Measurements from ENCODE around the gene ROBO2.

The ROBO2 gene

DNA sequence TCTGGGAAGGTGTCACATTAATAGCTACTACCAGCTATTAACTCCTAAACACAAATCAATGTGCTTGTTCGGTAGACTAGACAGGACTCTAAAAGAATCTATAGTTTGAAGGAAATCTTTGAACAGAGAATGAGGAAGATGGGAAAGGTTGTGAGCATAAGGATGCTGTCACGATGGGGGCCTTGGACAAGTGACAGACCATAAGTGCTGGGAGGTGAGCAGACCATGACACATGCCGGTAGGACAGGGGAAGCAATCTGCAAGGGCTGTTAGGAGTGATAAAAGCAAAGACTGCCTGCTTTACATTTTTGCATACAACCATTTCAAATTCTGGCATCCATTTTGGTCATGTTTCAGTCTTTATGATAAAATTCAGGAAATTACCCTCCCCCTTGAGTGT is 645.8 kb downstream of the ROBO2 start:
- DNase-seq (ENCODE audit: low read depth): no peak

DNA sequence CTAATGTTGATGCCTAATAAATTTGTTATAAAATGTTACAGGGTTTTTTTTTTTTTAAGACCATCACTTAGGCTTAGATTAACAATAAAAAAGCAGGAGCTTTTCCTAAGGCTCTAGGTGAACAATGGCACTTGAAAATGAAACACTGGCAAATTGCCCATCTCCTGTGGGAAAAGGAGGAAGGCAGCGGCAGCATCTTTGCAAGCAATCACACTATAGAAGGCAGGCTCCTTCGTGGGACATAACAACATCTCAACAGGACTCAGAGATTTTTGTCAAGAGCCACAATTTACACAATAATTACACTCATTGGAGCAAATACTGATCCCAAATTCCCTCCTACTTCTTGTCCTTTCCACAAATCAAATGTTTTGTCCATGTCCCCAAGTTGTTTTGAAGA is 646.7 kb downstream of the ROBO2 start:
- DNase-seq (ENCODE audit: low read depth): no peak

DNA sequence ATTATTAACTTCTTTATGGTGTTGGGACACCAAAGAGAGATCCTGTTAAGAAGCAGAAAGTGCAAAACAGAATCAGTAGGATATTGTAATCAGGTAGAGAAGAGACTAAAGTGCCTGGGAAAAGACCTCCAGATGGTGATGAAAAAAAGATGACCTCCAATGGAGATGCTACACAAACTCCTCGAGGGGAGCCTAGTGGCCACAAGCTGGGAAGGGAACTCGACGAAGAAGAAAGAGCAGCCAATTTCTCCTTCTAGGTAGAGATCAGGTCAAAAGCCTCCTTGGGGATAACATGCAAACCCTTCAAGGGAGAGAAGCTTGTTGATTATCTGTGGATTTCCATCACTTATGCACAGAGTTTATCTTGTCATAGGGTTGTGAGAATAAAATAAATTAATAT is 647.6 kb downstream of the ROBO2 start:
- DNase-seq (ENCODE audit: low read depth): no peak

DNA sequence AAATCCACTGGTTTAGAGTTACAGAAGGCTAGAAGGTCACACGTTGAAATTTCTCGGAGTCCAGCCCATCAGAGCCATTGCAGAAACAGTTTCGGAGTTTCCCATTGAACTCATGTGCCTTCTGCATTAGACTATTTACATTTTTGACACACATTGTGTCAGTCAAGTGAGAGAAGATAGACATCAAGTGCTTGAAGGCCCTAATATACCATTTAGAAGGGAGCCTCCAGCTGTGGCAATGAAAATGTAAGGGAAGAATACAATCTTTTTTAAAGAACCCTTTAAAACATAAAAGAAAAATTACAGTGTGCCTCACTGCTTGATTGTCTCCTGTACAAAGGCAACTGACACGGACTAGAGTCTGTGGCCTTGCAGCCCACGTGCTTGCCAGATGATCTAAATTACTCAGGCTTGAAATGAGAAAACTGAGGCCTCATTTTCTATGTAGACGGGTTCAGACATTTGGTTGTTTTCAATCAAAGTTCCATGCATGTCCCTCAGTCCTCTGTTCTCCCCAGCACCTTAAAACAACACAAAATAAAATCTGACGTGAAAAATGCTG is 650.5 kb downstream of the ROBO2 start:
- no peak for DNase-seq (ENCODE audit: low read depth)

DNA sequence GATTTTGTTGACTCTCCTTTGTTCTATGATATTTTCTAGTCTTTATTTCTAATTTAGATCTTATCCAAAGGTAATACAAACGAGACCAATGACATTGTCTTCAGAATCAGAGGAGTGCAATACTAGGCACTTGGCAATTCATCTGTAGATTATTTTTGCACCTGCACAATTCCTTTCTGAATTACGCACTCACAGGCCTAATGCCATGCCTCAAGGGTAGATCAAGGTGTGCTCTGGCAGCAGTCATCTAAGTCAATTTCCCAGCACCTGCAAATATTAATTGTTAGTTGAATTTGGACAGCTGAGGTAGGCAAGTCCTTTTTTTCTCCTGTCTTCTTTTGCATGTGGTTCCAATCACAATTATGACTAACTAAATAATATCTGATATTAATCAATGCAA is 653.2 kb downstream of the ROBO2 start:
- no peak for DNase-seq (ENCODE audit: low read depth)

DNA sequence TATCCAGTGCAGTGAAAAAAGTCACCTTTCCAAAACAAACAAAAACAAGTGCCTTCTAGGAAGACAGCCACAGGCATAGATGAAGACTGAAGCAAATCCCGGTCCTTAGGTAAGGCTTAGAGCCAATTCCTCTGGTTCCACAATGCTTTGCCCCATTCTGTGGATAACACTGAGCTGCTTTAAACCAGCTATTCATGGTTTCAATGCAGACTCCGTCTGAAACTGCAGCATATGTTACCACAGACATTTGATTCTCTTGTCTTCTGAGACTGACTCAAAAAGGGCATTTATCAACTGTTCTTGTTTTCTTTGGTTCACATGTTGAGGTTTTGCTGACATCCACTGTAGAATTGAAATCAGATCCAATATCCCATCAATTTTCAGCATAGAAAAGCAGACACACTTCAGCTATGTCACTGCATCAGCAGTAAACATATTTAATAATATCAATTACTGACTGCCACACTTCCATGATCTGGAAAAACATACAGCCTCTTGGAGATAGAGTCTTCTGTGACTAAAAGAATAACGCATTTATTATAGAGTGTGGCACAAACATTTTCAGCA is 659.3 kb downstream of the ROBO2 start:
- no peak for DNase-seq (ENCODE audit: low read depth)
